Cardiac fibroblast (primary cell): ENCODE data around the gene GNA14.
A peak's percentile ranks its signal among the peaks of the same experiment; 100 is the strongest.

ENCODE experiments used
- DNase-seq, 2 donors: peaks; one replicate each; pipeline versions ENCODE4 v3.0.0 to v3.0.0-alpha.2; 2010; ENCODE audit warnings: low read depth in 2 of 2
- H3K4me3 ChIP-seq, 2 donors: replicated peaks in 1 of 2; 1 replicate in 1 of 2; 2 replicates in 1 of 2; pipeline ENCODE4 v1.5.1; 2011; ENCODE audit warnings: low read depth in 2 of 2, low read length in 2 of 2, mild to moderate bottlenecking in 2 of 2, moderate library complexity in 1 of 2
- CTCF ChIP-seq: IDR thresholded peaks from one replicate; pipeline ENCODE4 v1.5.1; 2011; ENCODE audit warnings: low read depth, mild to moderate bottlenecking, low read length, inconsistent platforms

GNA14 gene

GRCh38 chr9:77582525-77582924 lies 65.6 kb downstream of the GNA14 start:
- H3K4me3 ChIP-seq, result no peak overlapping the region
- no peak for DNase-seq
- TF ChIP-seq CTCF, result no peak

- DNase-seq, result peak; percentile 44
- H3K4me3 ChIP-seq, result no peak overlapping the region
- TF ChIP-seq CTCF, result no peak
Observed at GRCh38 chr9:77575785-77576184, 72.3 kb downstream of the GNA14 start.

- H3K4me3 ChIP-seq, result no peak overlapping the region
- no peak for TF ChIP-seq CTCF
- DNase-seq, result peak in 1 of 2 donors; percentile 20
Observed at GRCh38 chr9:77569335-77569734, 78.8 kb downstream of the GNA14 start.

GRCh38 chr9:77563174-77563573 lies 84.9 kb downstream of the GNA14 start:
- no peak for TF ChIP-seq CTCF
- H3K4me3 ChIP-seq, result no peak overlapping the region
- peak in 1 of 2 donors; percentile 67 for DNase-seq

- H3K4me3 ChIP-seq, result no peak overlapping the region
- TF ChIP-seq CTCF, result no peak
- DNase-seq, result no peak
Observed at GRCh38 chr9:77562019-77562748, 85.9 kb downstream of the GNA14 start.

GRCh38 chr9:77561331-77562018 lies 86.6 kb downstream of the GNA14 start:
- H3K4me3 ChIP-seq, result no peak overlapping the region
- TF ChIP-seq CTCF, result no peak
- DNase-seq, result no peak

- DNase-seq, result peak in 1 of 2 donors; percentile 37
- no peak for TF ChIP-seq CTCF
- H3K4me3 ChIP-seq, result no peak overlapping the region
Observed at GRCh38 chr9:77556396-77556795, 91.7 kb downstream of the GNA14 start.
